H1 (cell line): ENCODE data around the gene TTF1. TPM values are rescaled to one million over a fixed set of nuclear protein-coding genes. Genes with fewer than 3 reads are reported as not detected.

ENCODE experiments used
- CTCF ChIA-PET: fragments of 300-600 bp; sonication (Branson Sonifier 250); formaldehyde crosslinking; loops from one replicate; lab custom pipeline; 2021; ENCODE audit not compliant: partially characterized antibody; lab: Charles Lee
- POLR2A ChIA-PET: fragments of 300-600 bp; sonication (Branson Sonifier 250); formaldehyde crosslinking; loops from one replicate; lab custom pipeline; 2021; ENCODE audit warnings: inconsistent platforms; ENCODE audit not compliant: partially characterized antibody; lab: Charles Lee
- DNase-seq, 2 experiments: peaks; one replicate each; pipeline versions ENCODE4 v3.0.0 to v3.0.0-alpha.2; 2010 to 2022; ENCODE audit warnings: low spot score in 2 of 2, low read depth in 1 of 2, mixed read lengths in 1 of 2
- FAIRE-seq: peaks from 2 replicates; lab custom pipeline; 2011; peaks lifted over from hg19 to GRCh38; lab: Jason Lieb, UNC
- H2AFZ ChIP-seq: 2 replicates; pipeline ENCODE4 v1.8.1; 2012; ENCODE audit warnings: low read length, inconsistent platforms
- H2AK5ac ChIP-seq: 2 replicates; pipeline ENCODE4 v1.6.1; 2013; ENCODE audit warnings: low read depth, low read length
- H2BK120ac ChIP-seq: replicated peaks from 2 replicates; pipeline ENCODE3; 2013; ENCODE audit warnings: low read depth, low read length, inconsistent platforms
- H2BK12ac ChIP-seq: 2 replicates; pipeline ENCODE4 v1.6.1; 2013; ENCODE audit warnings: low read depth, low read length
- H2BK15ac ChIP-seq: 2 replicates; pipeline ENCODE4 v1.6.1; 2013; ENCODE audit warnings: low read length
- H2BK20ac ChIP-seq: 2 replicates; pipeline ENCODE4 v1.6.1; 2013; ENCODE audit warnings: low read length
- H2BK5ac ChIP-seq: 2 replicates; pipeline ENCODE4 v1.6.1; 2013; ENCODE audit warnings: low read depth, low read length
- H3K14ac ChIP-seq: 2 replicates; pipeline ENCODE4 v1.6.1; 2013; ENCODE audit warnings: inconsistent platforms; ENCODE audit not compliant: insufficient read length
- H3K18ac ChIP-seq: 2 replicates; pipeline ENCODE4 v1.6.1; 2013; ENCODE audit warnings: low read length; ENCODE audit errors: extremely low read depth
- H3K23ac ChIP-seq: 2 replicates; pipeline ENCODE4 v1.6.1; 2013; ENCODE audit warnings: inconsistent platforms; ENCODE audit not compliant: insufficient read length
- H3K23me2 ChIP-seq: 2 replicates; pipeline ENCODE4 v1.6.1; 2013; ENCODE audit warnings: low read depth, low read length
- H3K27ac ChIP-seq: 2 replicates; pipeline ENCODE4 v1.6.1; 2011; ENCODE audit warnings: low read depth, low read length, inconsistent platforms
- H3K27me3 ChIP-seq, 4 experiments: replicated peaks in 1 of 4; 1 replicate in 1 of 4; 2 replicates in 3 of 4; pipeline versions ENCODE4 v1.6.1 to v1.8.1; 2011 to 2013; ENCODE audit warnings: low read length in 3 of 4, mild to moderate bottlenecking in 3 of 4, inconsistent platforms in 2 of 4, mixed read lengths in 2 of 4, moderate library complexity in 1 of 4; ENCODE audit not compliant: control insufficient read depth in 3 of 4, insufficient read depth in 3 of 4; ENCODE audit errors: extremely low read depth in 1 of 4
- H3K36me3 ChIP-seq, 4 experiments: 2 replicates each; pipeline versions ENCODE4 v1.6.1 to v1.8.1; 2011 to 2013; ENCODE audit warnings: mild to moderate bottlenecking in 4 of 4, low read length in 3 of 4, moderate library complexity in 2 of 4, control low read depth in 1 of 4, inconsistent platforms in 1 of 4; ENCODE audit not compliant: insufficient read depth in 4 of 4, control insufficient read depth in 2 of 4
- H3K4ac ChIP-seq: replicated peaks from 2 replicates; pipeline ENCODE3; 2013; ENCODE audit warnings: low read length, low read depth, mixed read lengths, inconsistent platforms; ENCODE audit not compliant: insufficient read length
- H3K4me1 ChIP-seq, 4 experiments: replicated peaks in 1 of 4; 1 replicate in 1 of 4; 2 replicates in 3 of 4; pipeline versions ENCODE4 v1.6.1 to v1.8.1; 2011 to 2013; ENCODE audit warnings: low read length in 3 of 4, inconsistent platforms in 2 of 4, mixed read lengths in 1 of 4; ENCODE audit not compliant: insufficient read depth in 4 of 4, control insufficient read depth in 3 of 4
- H3K4me2 ChIP-seq, 2 experiments: 2 replicates each; pipeline versions ENCODE4 v1.6.1 to v1.8.1; 2011 to 2013; ENCODE audit warnings: low read depth in 2 of 2, low read length in 2 of 2, control low read depth in 1 of 2, inconsistent platforms in 1 of 2, mild to moderate bottlenecking in 1 of 2; ENCODE audit not compliant: insufficient read depth in 1 of 2
- H3K4me3 ChIP-seq, 4 experiments: fragments of 200-600, 300-600 bp in 1 of 4; sonication (generic), shearing (Covaris generic), sonication (Bioruptor Twin) in 1 of 4; 2 replicates each; pipeline versions ENCODE4 v1.5.1 to v1.8.1; 2011 to 2016; ENCODE audit warnings: low read length in 4 of 4, low read depth in 3 of 4, control low read depth in 2 of 4, inconsistent platforms in 2 of 4, mild to moderate bottlenecking in 2 of 4, mixed read lengths in 1 of 4, moderate library complexity in 1 of 4; ENCODE audit not compliant: insufficient read depth in 2 of 4; ENCODE audit errors: extremely low read depth in 1 of 4
- H3K56ac ChIP-seq: replicated peaks from 2 replicates; pipeline ENCODE3; 2013; ENCODE audit warnings: low read depth, mild to moderate bottlenecking, mixed read lengths, low read length, inconsistent platforms; ENCODE audit not compliant: insufficient read length
- H3K79me1 ChIP-seq: 2 replicates; pipeline ENCODE4 v1.6.1; 2013; ENCODE audit warnings: low read depth, low read length, control low read depth
- H3K79me2 ChIP-seq, 2 experiments: 2 replicates each; pipeline versions ENCODE4 v1.6.1 to v1.8.1; 2012 to 2013; ENCODE audit warnings: low read length in 2 of 2, mild to moderate bottlenecking in 2 of 2, inconsistent platforms in 1 of 2; ENCODE audit not compliant: insufficient read depth in 2 of 2, control insufficient read depth in 1 of 2
- H3K9ac ChIP-seq, 4 experiments: replicated peaks in 1 of 4; 1 replicate in 1 of 4; 2 replicates in 3 of 4; pipeline versions ENCODE4 v1.6.1 to v1.8.1; 2011 to 2013; ENCODE audit warnings: low read depth in 3 of 4, low read length in 3 of 4, control low read depth in 2 of 4, mild to moderate bottlenecking in 2 of 4, moderate library complexity in 2 of 4, inconsistent platforms in 1 of 4; ENCODE audit errors: extremely low read depth in 1 of 4
- H3K9me3 ChIP-seq, 2 experiments: 2 replicates each; pipeline versions ENCODE4 v1.6.1 to v1.8.1; 2012 to 2013; ENCODE audit warnings: mild to moderate bottlenecking in 2 of 2, moderate library complexity in 2 of 2, control low read depth in 1 of 2, inconsistent platforms in 1 of 2, low read depth in 1 of 2, low read length in 1 of 2, mixed read lengths in 1 of 2; ENCODE audit not compliant: insufficient read depth in 2 of 2
- H4K20me1 ChIP-seq, 2 experiments: replicated peaks in 1 of 2; 2 replicates each; pipeline versions ENCODE3 to v1.8.1; 2011 to 2013; ENCODE audit warnings: inconsistent platforms in 2 of 2, low read length in 2 of 2, mild to moderate bottlenecking in 1 of 2; ENCODE audit not compliant: insufficient read depth in 2 of 2, control insufficient read depth in 1 of 2
- H4K5ac ChIP-seq: 2 replicates; pipeline ENCODE4 v1.6.1; 2013; ENCODE audit warnings: low read length, low read depth, mixed read lengths, inconsistent platforms; ENCODE audit not compliant: insufficient read length
- H4K8ac ChIP-seq: 2 replicates; pipeline ENCODE4 v1.8.0; 2013; ENCODE audit warnings: mild to moderate bottlenecking, moderate library complexity, low read length, inconsistent platforms; ENCODE audit not compliant: insufficient read depth; ENCODE audit errors: extremely low read depth
- H4K91ac ChIP-seq: replicated peaks from 2 replicates; pipeline ENCODE3; 2013; ENCODE audit warnings: low read length, mixed read lengths, inconsistent platforms; ENCODE audit not compliant: insufficient read length
- BCL11A ChIP-seq, 2 experiments: IDR thresholded peaks; one replicate each; pipeline ENCODE4 v1.6.1; 2011; ENCODE audit warnings: low read depth in 2 of 2, low read length in 2 of 2, mild to moderate bottlenecking in 2 of 2
- HDAC6 ChIP-seq: IDR thresholded peaks from one replicate; pipeline ENCODE4 v1.7.1; 2012; ENCODE audit warnings: low read depth, mild to moderate bottlenecking, inconsistent platforms, low read length, moderate library complexity
- WGBS, 2 experiments: shearing (Covaris generic) in 1 of 2; methylation state at CpG; one replicate each; pipeline versions ENCODE4 v1.1.6 to v1.1.7; 2013 to 2015; ENCODE audit warnings: low lambda C conversion rate in 2 of 2, mixed read lengths in 2 of 2, inconsistent platforms in 1 of 2, low coverage in 1 of 2, missing lambda C conversion rate in 1 of 2; ENCODE audit not compliant: insufficient replicate concordance in 2 of 2, insufficient coverage in 1 of 2, insufficient read length in 1 of 2; ENCODE audit errors: extremely low coverage in 1 of 2, missing lambda C conversion rate in 1 of 2; 5-methylcytosine and 5-hydroxymethylcytosine counted together
- polyA plus RNA-seq, 7 experiments: library from polyadenylated mRNA; depleted of rRNA in 3 of 7; stranded (reverse) in 5 of 7; unstranded in 2 of 7; fragments of >200 nt in 5 of 7; fragments of 200-250 nt in 2 of 7; gene quantifications; 1 replicate in 5 of 7; 2 replicates in 1 of 7; 4 replicates in 1 of 7; pipeline versions ENCODE4 v1.2.1 to v1.2.3, GENCODE V29; 2011 to 2013; ENCODE audit warnings: missing spikeins in 2 of 7, mixed read lengths in 2 of 7
- total RNA-seq: library from RNA; stranded (reverse); fragmentation: NEBNext Ultra II Directional; extraction: Animal tissue kit (Norgen Biotek cat#: 25700); gene quantifications from 2 replicates; pipeline ENCODE4 v1.2.1, GENCODE V29; 2021

Gene TTF1
- total and polyA plus RNA-seq, 2 of the 8 experiments (the other 6 are each of a cell fraction or from before 2014, with no cell fraction given): 7.8 to 22.2 TPM

DNA sequence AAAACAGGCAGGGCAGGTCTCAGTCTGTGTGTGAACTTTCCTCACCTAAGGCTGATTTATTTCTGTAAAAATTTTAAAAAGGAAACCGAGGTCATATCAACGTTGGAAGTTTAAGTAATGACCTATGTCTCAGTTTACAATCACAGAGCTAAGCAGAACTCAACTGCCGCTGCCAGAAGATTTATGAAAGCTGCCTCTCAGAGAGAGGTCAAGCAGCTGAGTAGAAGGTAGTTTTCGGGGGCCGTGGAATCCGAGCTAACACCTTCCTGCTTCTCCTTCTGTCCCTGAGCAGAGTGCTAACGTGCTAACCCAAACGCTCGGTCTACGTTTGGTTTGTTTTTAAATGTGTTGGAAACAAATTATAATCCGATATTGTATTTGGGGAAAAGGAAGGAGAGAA, 11.1 kb downstream of the TTF1 start:
- ChIA-PET POLR2A (interaction anchor here (1.4 kb wide), 1 partner anchor 9 kb away, joined by 5 read pairs; no protein-coding TSS in a partner anchor), CTCF (interaction anchor here (1.0 kb wide), 1 partner anchor 255 kb away, joined by 3 read pairs; no protein-coding TSS in a partner anchor)
- peaks cover 36 to 81% (median 67%) of the 10 kb centered on the region in 4 experiments for H3K36me3 ChIP-seq
- no peak overlapping the region for H3K56ac ChIP-seq
- H3K23ac ChIP-seq: no peak overlapping the region
- H3K4me3 ChIP-seq: no peak overlapping the region
- no peak overlapping the region for H2BK5ac ChIP-seq
- H4K20me1 ChIP-seq: no peaks in the 10 kb centered on the region
- H3K23me2 ChIP-seq: no peaks in the 10 kb centered on the region
- H3K4me2 ChIP-seq: no peak overlapping the region
- DNase-seq (no peak), FAIRE-seq (no peak)
- H3K79me2 ChIP-seq: no peaks in the 10 kb centered on the region
- no peak overlapping the region for H4K8ac ChIP-seq
- no peak overlapping the region for H2BK15ac ChIP-seq
- no peak overlapping the region for H3K4ac ChIP-seq
- no peak overlapping the region for H4K5ac ChIP-seq
- no peak overlapping the region for H3K14ac ChIP-seq
- WGBS, 2 experiments: 87 to 100% methylated on average over 1 to 11 of the region's 11 CpGs
- H2AFZ ChIP-seq: no peak overlapping the region
- no peak overlapping the region for H2BK20ac ChIP-seq
- H3K79me1 ChIP-seq: no peaks in the 10 kb centered on the region
- no peak overlapping the region for H3K9ac ChIP-seq
- H2BK12ac ChIP-seq: no peak overlapping the region
- no peak overlapping the region for H2BK120ac ChIP-seq
- H2AK5ac ChIP-seq: no peak overlapping the region
- H3K27ac ChIP-seq: no peak overlapping the region
- H3K27me3 ChIP-seq: no peaks in the 10 kb centered on the region
- H4K91ac ChIP-seq: no peak overlapping the region
- H3K18ac ChIP-seq: no peak overlapping the region
- TF ChIP-seq HDAC6: no peak
- TF ChIP-seq BCL11A (IDR thresholded peaks at IDR 0.05; ENCODE audit: low read depth in 2 of 2, low read length in 2 of 2): no peak
- no peaks in the 10 kb centered on the region for H3K9me3 ChIP-seq
- H3K4me1 ChIP-seq: no peaks in the 10 kb centered on the region
